ENCODE results near the gene KIN. TPM values are rescaled to one million over a fixed set of nuclear protein-coding genes. Genes with fewer than 3 reads are reported as not detected.
A peak's percentile ranks its signal among the peaks of the same experiment; 100 is the strongest.
"Not testable (repeated sequence)": the region's sequence is repeated elsewhere in the genome, so short reads cannot be mapped to it uniquely, and the experiment has no call there.

Gene KIN
- total RNA-seq, 1 donor from 2014 or later = 23.6 TPM

DNA sequence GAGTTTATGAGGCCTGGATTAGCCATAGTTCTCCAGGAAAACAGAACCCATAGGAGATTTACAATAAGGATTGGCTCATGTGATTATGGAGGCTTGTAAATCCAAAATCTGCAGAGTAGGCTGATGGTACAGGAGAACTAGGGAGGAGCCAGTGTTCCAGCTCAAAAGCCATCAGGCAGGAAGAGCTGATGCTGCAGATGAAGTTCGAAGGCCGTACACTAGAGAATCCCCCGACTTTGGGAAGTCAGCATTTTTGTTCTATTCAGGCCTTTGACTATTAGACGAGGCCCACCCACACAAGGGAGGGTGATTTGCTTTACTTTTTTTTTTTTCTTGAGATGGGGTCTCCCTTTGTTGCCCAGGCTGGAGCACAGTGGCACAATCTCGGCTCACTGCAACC, 37.6 kb downstream of the KIN start:
- no peak overlapping the region for H3K27ac ChIP-seq
- H3K4me1 ChIP-seq = no peaks in the 10 kb centered on the region
- H2AFZ ChIP-seq (replicated peaks) = no peak overlapping the region
- Mint-ChIP-seq H3K36me3 (peaks cover 18% of the 10 kb centered on the region), H3K9me3 (no peaks in the 10 kb centered on the region), H3K27ac (no peak overlapping the region), H3K4me3 (no peak overlapping the region), H3K27me3 (ENCODE audit: insufficient read depth, low read depth) (peaks cover 4% of the 10 kb centered on the region), H3K4me1 (no peaks in the 10 kb centered on the region)
- TF ChIP-seq, protein P1, sequence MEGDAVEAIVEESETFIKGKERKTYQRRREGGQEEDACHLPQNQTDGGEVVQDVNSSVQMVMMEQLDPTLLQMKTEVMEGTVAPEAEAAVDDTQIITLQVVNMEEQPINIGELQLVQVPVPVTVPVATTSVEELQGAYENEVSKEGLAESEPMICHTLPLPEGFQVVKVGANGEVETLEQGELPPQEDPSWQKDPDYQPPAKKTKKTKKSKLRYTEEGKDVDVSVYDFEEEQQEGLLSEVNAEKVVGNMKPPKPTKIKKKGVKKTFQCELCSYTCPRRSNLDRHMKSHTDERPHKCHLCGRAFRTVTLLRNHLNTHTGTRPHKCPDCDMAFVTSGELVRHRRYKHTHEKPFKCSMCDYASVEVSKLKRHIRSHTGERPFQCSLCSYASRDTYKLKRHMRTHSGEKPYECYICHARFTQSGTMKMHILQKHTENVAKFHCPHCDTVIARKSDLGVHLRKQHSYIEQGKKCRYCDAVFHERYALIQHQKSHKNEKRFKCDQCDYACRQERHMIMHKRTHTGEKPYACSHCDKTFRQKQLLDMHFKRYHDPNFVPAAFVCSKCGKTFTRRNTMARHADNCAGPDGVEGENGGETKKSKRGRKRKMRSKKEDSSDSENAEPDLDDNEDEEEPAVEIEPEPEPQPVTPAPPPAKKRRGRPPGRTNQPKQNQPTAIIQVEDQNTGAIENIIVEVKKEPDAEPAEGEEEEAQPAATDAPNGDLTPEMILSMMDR (IDR thresholded peaks at IDR 0.05) = no peak
- TF ChIP-seq EZH2 (IDR thresholded peaks at IDR 0.05) = no peak
- no peak for TF ChIP-seq EZH2phosphoT487 (IDR thresholded peaks at IDR 0.05)
- H4K20me1 ChIP-seq (ENCODE audit: low read depth) = no peaks in the 10 kb centered on the region
- no peak overlapping the region for H3K4me2 ChIP-seq
- no peak overlapping the region for H3K9ac ChIP-seq
- H3K27me3 ChIP-seq = no peaks in the 10 kb centered on the region
- H3K36me3 ChIP-seq = peaks cover 4% of the 10 kb centered on the region
- no peak overlapping the region for H3K4me3 ChIP-seq
- H3F3A ChIP-seq (ENCODE audit: low read depth) = no peaks in the 10 kb centered on the region
- H3K79me2 ChIP-seq (ENCODE audit: low read depth) = no peaks in the 10 kb centered on the region
- H3K9me3 ChIP-seq (ENCODE audit: low read depth) = no peaks in the 10 kb centered on the region
- DNase-seq (ENCODE audit: low spot score) = no peak

- not testable (repeated sequence) for H3K36me3 ChIP-seq; H3K9me3 ChIP-seq (ENCODE audit: low read depth); H3K4me3 Mint-ChIP-seq
Measured at GRCh38 chr10:7748637-7749036, 39.2 kb downstream of the KIN start.

GRCh38 chr10:7744307-7744706, 43.5 kb downstream of the KIN start:
- DNase-seq (ENCODE audit: low spot score) = no peak
- no peaks in the 10 kb centered on the region for H3F3A ChIP-seq (ENCODE audit: low read depth)
- H3K9me3 Mint-ChIP-seq = no peaks in the 10 kb centered on the region
- H3K4me1 Mint-ChIP-seq = peaks cover 6% of the 10 kb centered on the region
- H4K20me1 ChIP-seq (ENCODE audit: low read depth) = no peaks in the 10 kb centered on the region
- H3K9ac ChIP-seq = no peak overlapping the region
- no peak overlapping the region for H2AFZ ChIP-seq (replicated peaks)
- no peaks in the 10 kb centered on the region for H3K36me3 Mint-ChIP-seq
- no peaks in the 10 kb centered on the region for H3K4me1 ChIP-seq
- H3K4me3 ChIP-seq = no peak overlapping the region
- H3K4me2 ChIP-seq = no peak overlapping the region
- no peaks in the 10 kb centered on the region for H3K27me3 ChIP-seq
- no peak overlapping the region for H3K27ac ChIP-seq
- H3K9me3 ChIP-seq (ENCODE audit: low read depth) = no peaks in the 10 kb centered on the region
- no peak for TF ChIP-seq EZH2phosphoT487 (IDR thresholded peaks at IDR 0.05)
- TF ChIP-seq EZH2 (IDR thresholded peaks at IDR 0.05) = no peak
- TF ChIP-seq, protein P1 (IDR thresholded peaks at IDR 0.05) = no peak
- no peaks in the 10 kb centered on the region for H3K36me3 ChIP-seq
- H3K4me3 Mint-ChIP-seq = no peak overlapping the region
- H3K79me2 ChIP-seq (ENCODE audit: low read depth) = no peaks in the 10 kb centered on the region
- H3K27me3 Mint-ChIP-seq (ENCODE audit: insufficient read depth, low read depth) = no peaks in the 10 kb centered on the region
- H3K27ac Mint-ChIP-seq = no peak overlapping the region

More at GRCh38 chr10:7748637-7749036, 39.2 kb downstream of the KIN start:
- not testable (repeated sequence) for DNase-seq (ENCODE audit: low spot score); H3K9me3 Mint-ChIP-seq; H3K4me1 ChIP-seq; H4K20me1 ChIP-seq (ENCODE audit: low read depth); H3F3A ChIP-seq (ENCODE audit: low read depth); H3K36me3 Mint-ChIP-seq; H3K4me3 ChIP-seq; H3K27ac ChIP-seq; H2AFZ ChIP-seq (replicated peaks); H3K4me2 ChIP-seq; H3K27me3 Mint-ChIP-seq (ENCODE audit: insufficient read depth, low read depth); H3K27ac Mint-ChIP-seq; H3K27me3 ChIP-seq; H3K79me2 ChIP-seq (ENCODE audit: low read depth); H3K4me1 Mint-ChIP-seq; H3K9ac ChIP-seq

DNA sequence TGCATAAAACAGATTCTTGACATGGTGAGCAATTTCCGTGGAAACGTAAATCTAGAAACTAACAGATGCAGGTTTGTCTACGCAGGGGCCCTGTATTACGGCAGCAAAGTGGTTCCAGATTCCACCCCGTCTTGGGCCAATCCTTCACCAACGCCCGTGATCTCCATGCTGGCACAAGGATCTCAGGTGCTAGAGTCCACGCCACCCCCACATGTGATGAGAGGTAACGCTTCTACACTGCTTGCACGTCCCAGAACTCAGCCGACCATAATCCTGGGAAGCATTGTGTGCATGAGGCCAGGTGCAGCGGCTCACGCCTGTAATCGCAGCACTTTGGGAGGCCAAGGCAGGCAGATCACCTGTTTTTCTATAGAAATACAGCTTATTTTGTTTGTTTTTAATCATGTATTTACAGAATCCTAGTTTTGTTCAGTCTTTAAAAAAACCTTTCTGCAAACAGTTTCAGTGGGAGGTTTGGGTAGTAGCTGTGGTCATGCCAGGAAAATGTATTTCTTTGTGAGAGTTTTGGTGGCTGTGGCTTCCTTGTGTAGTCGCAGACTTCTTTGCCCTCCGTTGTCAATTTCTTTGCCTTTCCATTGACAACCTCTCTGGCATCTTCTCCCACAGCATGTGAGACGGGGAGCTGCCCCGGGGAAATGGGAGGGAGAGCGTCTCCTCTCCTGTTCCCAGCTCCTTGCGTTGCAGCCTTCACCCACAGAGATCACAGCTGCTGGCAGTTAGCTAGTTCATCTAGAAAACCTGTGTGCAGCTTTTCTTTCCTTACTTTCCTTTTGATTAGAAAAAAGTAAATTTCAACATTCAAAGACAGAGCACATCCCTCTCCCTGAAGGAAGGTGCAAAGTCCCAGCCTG, 49.0 kb downstream of the KIN start:
- no peak overlapping the region for H3K27ac Mint-ChIP-seq
- no peak for TF ChIP-seq EZH2 (IDR thresholded peaks at IDR 0.05)
- TF ChIP-seq EZH2phosphoT487 (IDR thresholded peaks at IDR 0.05) = no peak
- TF ChIP-seq, protein P1 (IDR thresholded peaks at IDR 0.05) = no peak
- no peaks in the 10 kb centered on the region for H3K36me3 Mint-ChIP-seq
- no peak for DNase-seq (ENCODE audit: low spot score)
- no peaks in the 10 kb centered on the region for H3K27me3 Mint-ChIP-seq (ENCODE audit: insufficient read depth, low read depth)
- Histone ChIP-seq H3K9me3 (ENCODE audit: low read depth) (no peaks in the 10 kb centered on the region), H3K4me1 (no peaks in the 10 kb centered on the region), H3K27ac (no peak overlapping the region), H3K79me2 (ENCODE audit: low read depth) (no peaks in the 10 kb centered on the region), H3F3A (ENCODE audit: low read depth) (no peaks in the 10 kb centered on the region), H3K27me3 (no peaks in the 10 kb centered on the region), H2AFZ (replicated peaks) (peak overlapping the region; percentile 13), H4K20me1 (ENCODE audit: low read depth) (no peaks in the 10 kb centered on the region), H3K4me3 (no peak overlapping the region), H3K4me2 (no peak overlapping the region), H3K9ac (no peak overlapping the region), H3K36me3 (no peaks in the 10 kb centered on the region)
- peaks cover 15% of the 10 kb centered on the region for H3K4me1 Mint-ChIP-seq
- H3K9me3 Mint-ChIP-seq = no peaks in the 10 kb centered on the region
- no peak overlapping the region for H3K4me3 Mint-ChIP-seq
